Measurements from ENCODE around the gene HSFY2.
"Not testable (repeated sequence)": the region's sequence is repeated elsewhere in the genome, so short reads cannot be mapped to it uniquely, and the experiment has no call there.

HSFY2 gene, protein sequence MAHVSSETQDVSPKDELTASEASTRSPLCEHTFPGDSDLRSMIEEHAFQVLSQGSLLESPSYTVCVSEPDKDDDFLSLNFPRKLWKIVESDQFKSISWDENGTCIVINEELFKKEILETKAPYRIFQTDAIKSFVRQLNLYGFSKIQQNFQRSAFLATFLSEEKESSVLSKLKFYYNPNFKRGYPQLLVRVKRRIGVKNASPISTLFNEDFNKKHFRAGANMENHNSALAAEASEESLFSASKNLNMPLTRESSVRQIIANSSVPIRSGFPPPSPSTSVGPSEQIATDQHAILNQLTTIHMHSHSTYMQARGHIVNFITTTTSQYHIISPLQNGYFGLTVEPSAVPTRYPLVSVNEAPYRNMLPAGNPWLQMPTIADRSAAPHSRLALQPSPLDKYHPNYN

GRCh38 chrY:18773635-18774034, at the start of gene HSFY2:
HSFY2 (minus strand) TSS chrY:18773735; CDS start chrY:18773618, 117 bp downstream.
- not testable (repeated sequence) for DNase-seq (ENCODE audit: low read depth)

- DNase-seq (ENCODE audit: low read depth) = not testable (repeated sequence)
These were observed 42.2 kb upstream of the HSFY2 start for GRCh38 chrY:18815751-18816150.

DNA sequence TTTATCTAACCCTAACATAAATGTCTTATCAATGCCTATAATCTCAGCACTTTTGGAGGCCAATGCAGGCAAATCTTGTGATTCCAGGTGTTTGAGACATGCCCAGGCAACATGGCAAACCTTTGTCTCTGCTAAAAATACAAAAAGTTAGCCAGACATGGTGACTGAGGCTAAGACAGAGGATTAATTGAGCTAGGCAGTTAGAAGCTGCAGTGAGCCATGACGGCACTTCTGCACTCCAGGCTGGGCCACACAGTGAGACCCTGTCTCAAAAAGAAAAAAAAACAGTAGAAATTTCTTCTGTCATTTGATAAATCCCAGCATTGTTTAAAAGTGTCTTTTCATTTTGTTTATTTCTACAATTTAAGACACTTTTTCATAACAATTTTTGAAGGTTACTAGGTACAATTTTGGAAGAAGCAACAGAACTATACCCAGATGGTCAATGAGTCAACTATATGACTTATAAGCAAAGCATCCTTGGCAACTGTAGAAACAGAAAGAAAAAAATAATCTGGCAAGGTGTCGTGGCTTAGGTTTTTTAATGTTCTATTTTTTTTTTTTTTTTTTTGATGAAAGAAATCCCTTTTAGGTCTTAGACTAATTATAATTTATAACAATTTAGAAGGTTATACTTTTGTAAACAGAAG, 15.3 kb upstream of the HSFY2 start:
- not testable (repeated sequence) for DNase-seq (ENCODE audit: low read depth)

GRCh38 chrY:18754077-18754476, 19.5 kb downstream of the HSFY2 start:
- not testable (repeated sequence) for DNase-seq (ENCODE audit: low read depth)

DNA sequence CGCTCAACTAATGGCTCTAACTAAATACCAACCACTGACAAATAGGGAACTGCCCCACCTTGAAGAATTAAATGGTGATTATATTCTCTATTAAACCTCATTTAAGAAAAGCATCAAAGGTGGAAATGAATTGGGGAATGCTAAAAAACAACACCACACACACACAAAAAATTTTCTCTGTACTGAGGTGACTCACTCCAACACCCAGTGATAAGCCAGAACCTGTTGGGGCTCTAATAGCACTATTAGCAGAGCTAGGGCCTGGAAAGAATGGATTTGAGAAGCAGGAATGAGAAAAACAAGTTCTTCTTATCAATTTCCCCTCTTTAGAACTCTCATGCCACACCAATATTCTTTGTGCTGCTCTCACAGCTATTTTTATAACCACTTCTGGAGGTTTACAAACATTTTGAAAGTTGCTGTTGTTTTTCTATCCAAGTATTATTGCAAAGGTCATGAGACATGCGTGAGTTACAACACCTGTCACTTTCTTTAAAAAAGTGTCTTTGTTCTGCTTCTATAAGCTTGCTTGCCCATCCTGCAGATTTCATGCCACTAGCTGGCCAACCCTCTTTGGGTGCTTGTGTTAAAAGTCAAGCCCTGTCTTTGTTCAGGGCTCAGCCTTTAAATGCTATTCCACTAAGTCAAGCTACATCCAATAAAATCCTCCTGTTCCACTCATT, 20.3 kb downstream of the HSFY2 start:
- not testable (repeated sequence) for DNase-seq (ENCODE audit: low read depth)

- not testable (repeated sequence) for DNase-seq (ENCODE audit: low read depth)
These were observed 49.8 kb downstream of the HSFY2 start for GRCh38 chrY:18723714-18724113.
